Effector memory CD4-positive, alpha-beta T cell (primary cell): ENCODE results near the gene GLI1.

Source experiments
- DNase-seq, 3 donors: peaks; one replicate each; pipeline ENCODE4 v3.0.0-alpha.2; 2020
- H3K27ac ChIP-seq: 2 replicates; pipeline ENCODE4 v1.7.0; 2013; ENCODE audit warnings: mild to moderate bottlenecking, low read length, moderate library complexity; ENCODE audit not compliant: insufficient read depth, poor library complexity, severe bottlenecking
- H3K27me3 ChIP-seq: replicated peaks from 2 replicates; pipeline ENCODE4 v1.7.0; 2013; ENCODE audit warnings: mild to moderate bottlenecking, low read length; ENCODE audit not compliant: insufficient read depth, control insufficient read depth, poor library complexity, severe bottlenecking
- H3K36me3 ChIP-seq: 2 replicates; pipeline ENCODE4 v1.7.0; 2013; ENCODE audit warnings: mild to moderate bottlenecking, low read length, moderate library complexity; ENCODE audit not compliant: control insufficient read depth, insufficient read depth
- H3K4me1 ChIP-seq: 2 replicates; pipeline ENCODE4 v1.7.0; 2013; ENCODE audit warnings: low read length, mild to moderate bottlenecking; ENCODE audit not compliant: control insufficient read depth, insufficient read depth, poor library complexity, severe bottlenecking
- H3K4me3 ChIP-seq: 2 replicates; pipeline ENCODE4 v1.7.0; 2013; ENCODE audit warnings: low read length, low read depth, mild to moderate bottlenecking; ENCODE audit not compliant: insufficient read depth, poor library complexity, severe bottlenecking
- H3K9me3 ChIP-seq: 2 replicates; pipeline ENCODE4 v1.7.0; 2013; ENCODE audit warnings: mild to moderate bottlenecking, low read length, moderate library complexity; ENCODE audit not compliant: control insufficient read depth

Gene GLI1

DNA sequence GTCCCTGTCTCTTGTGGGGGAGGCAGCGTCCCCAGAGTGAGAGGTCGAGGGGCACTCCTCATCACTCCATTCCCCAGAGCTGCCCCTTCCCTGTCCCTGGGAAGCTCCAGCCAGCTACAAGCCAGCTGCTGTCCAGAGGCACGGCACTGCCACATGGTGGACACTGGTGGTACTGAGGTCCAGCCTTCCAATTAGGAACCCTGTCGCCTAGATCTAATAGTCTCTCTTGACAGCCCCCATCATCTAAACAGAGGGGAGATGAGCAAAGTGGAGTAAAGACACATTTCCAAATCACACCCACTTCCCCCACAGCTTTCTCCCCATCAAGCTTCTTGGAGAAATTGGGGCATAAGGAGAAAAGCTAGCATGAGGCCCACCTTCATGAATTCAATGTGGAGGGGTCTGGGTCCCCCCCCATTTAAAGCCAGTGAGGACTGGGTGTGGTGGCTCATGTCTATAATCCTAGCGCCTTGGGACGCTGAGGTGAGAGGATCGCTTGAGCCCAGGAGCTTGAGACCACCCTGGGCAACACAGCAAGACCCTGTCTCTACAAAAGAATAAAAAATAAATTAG is 6.6 kb upstream of the GLI1 start:
- Histone ChIP-seq H3K27ac (no peak overlapping the region), H3K9me3 (no peaks in the 10 kb centered on the region), H3K4me3 (no peak overlapping the region), H3K36me3 (no peaks in the 10 kb centered on the region), H3K4me1 (no peaks in the 10 kb centered on the region), H3K27me3 (no peaks in the 10 kb centered on the region)
- DNase-seq, result no peak

GRCh38 chr12:57454213-57454565 is 5.4 kb upstream of the GLI1 start:
- Histone ChIP-seq H3K36me3 (no peaks in the 10 kb centered on the region), H3K4me3 (no peak overlapping the region), H3K27ac (no peak overlapping the region), H3K4me1 (peaks cover 7% of the 10 kb centered on the region), H3K9me3 (no peaks in the 10 kb centered on the region), H3K27me3 (no peaks in the 10 kb centered on the region)
- no peak for DNase-seq

DNA sequence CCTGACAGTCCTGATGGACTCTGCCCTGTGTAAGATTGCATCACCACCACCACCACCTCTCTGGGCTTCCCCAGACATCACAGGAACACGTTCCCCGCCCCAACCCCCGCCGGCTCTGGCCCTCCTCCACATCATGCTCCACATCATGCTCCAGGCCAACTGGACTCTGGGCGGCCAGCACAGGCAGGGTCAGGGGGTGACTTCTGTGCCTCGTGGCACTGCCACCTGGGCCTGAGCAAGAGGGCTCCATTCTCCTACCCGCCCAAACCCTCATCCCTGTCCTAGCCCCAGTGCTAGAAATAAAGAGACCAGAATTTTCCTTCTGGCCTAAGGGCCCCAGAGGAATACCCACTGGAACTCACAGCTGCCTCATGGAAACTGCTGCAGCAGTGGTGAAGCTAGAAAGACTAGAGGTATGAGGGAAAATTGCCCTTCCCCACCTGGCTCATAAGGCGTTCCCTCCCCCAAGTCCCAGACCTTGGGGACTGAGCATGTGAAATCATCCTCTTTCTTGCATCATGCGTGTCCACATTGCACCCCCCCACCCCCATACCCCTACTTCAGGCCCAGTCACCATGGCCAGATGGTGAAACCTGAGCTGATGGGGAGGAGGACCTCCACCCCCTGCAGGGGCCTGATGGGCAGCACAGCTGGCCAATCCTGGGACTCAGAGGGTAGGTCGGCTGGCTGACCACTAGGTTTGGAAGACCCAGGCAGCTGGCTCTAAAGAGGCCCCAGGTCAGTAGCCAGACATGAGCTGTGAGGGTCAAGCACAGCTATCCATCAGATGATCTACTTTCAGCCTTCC is 4.8 kb upstream of the GLI1 start, which contains the start of gene INHBE:
INHBE (plus strand) TSS at position 742 of the 808 bp plus-strand sequence. CDS start 230 bp downstream, outside the sequence.
- H3K4me1 ChIP-seq, result peaks cover 8% of the 10 kb centered on the region
- no peaks in the 10 kb centered on the region for H3K27me3 ChIP-seq
- no peaks in the 10 kb centered on the region for H3K9me3 ChIP-seq
- no peak within 1 kb of the TSS for H3K4me3 ChIP-seq
- H3K36me3 ChIP-seq, result no peaks in the 10 kb centered on the region
- no peak for DNase-seq
- no peak within 1 kb of the TSS for H3K27ac ChIP-seq

GRCh38 chr12:57455374-57456144 is 4.0 kb upstream of the GLI1 start:
- H3K9me3 ChIP-seq, result no peaks in the 10 kb centered on the region
- H3K36me3 ChIP-seq, result no peaks in the 10 kb centered on the region
- no peak overlapping the region for H3K27ac ChIP-seq
- H3K27me3 ChIP-seq, result peaks cover 2% of the 10 kb centered on the region
- H3K4me3 ChIP-seq, result no peak overlapping the region
- no peak for DNase-seq
- H3K4me1 ChIP-seq, result peaks cover 16% of the 10 kb centered on the region

- H3K27me3 ChIP-seq, result peaks cover 8% of the 10 kb centered on the region
- H3K4me1 ChIP-seq, result peaks cover 22% of the 10 kb centered on the region
- H3K36me3 ChIP-seq, result no peaks in the 10 kb centered on the region
- no peak overlapping the region for H3K4me3 ChIP-seq
- no peak overlapping the region for H3K27ac ChIP-seq
- DNase-seq, result no peak
- no peaks in the 10 kb centered on the region for H3K9me3 ChIP-seq
These were observed 3.4 kb upstream of the GLI1 start for GRCh38 chr12:57456145-57456700.

DNA sequence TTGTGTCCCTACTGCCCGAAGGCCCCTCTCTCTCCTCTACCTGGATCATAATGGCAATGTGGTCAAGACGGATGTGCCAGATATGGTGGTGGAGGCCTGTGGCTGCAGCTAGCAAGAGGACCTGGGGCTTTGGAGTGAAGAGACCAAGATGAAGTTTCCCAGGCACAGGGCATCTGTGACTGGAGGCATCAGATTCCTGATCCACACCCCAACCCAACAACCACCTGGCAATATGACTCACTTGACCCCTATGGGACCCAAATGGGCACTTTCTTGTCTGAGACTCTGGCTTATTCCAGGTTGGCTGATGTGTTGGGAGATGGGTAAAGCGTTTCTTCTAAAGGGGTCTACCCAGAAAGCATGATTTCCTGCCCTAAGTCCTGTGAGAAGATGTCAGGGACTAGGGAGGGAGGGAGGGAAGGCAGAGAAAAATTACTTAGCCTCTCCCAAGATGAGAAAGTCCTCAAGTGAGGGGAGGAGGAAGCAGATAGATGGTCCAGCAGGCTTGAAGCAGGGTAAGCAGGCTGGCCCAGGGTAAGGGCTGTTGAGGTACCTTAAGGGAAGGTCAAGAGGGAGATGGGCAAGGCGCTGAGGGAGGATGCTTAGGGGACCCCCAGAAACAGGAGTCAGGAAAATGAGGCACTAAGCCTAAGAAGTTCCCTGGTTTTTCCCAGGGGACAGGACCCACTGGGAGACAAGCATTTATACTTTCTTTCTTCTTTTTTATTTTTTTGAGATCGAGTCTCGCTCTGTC is 2.7 kb upstream of the GLI1 start:
- Histone ChIP-seq H3K4me3 (no peak overlapping the region), H3K9me3 (no peaks in the 10 kb centered on the region), H3K36me3 (no peaks in the 10 kb centered on the region), H3K27ac (no peak overlapping the region), H3K4me1 (peaks cover 29% of the 10 kb centered on the region), H3K27me3 (peaks cover 8% of the 10 kb centered on the region)
- DNase-seq, result no peak

GRCh38 chr12:57458665-57459054 is 925 bp upstream of the GLI1 start:
- H3K4me1 ChIP-seq, result peaks cover 35% of the 10 kb centered on the region

GRCh38 chr12:57459055-57459749 is 383 bp upstream of the GLI1 start:
- peak overlapping the region; percentile 68 for H3K4me3 ChIP-seq
- H3K27me3 ChIP-seq, result peaks cover 8% of the 10 kb centered on the region
- H3K36me3 ChIP-seq, result no peaks in the 10 kb centered on the region
- peak overlapping the region; percentile 65 for H3K27ac ChIP-seq
- DNase-seq, result peak; percentile 77 to 84 (median 83)
- H3K9me3 ChIP-seq, result no peaks in the 10 kb centered on the region
- peaks cover 35% of the 10 kb centered on the region for H3K4me1 ChIP-seq

More at GRCh38 chr12:57458665-57459054, 925 bp upstream of the GLI1 start:
- Histone ChIP-seq H3K9me3 (no peaks in the 10 kb centered on the region), H3K36me3 (no peaks in the 10 kb centered on the region), H3K27me3 (peaks cover 8% of the 10 kb centered on the region), H3K27ac (peak overlapping the region; percentile 65), H3K4me3 (peak overlapping the region; percentile 68)
- DNase-seq, result no peak

DNA sequence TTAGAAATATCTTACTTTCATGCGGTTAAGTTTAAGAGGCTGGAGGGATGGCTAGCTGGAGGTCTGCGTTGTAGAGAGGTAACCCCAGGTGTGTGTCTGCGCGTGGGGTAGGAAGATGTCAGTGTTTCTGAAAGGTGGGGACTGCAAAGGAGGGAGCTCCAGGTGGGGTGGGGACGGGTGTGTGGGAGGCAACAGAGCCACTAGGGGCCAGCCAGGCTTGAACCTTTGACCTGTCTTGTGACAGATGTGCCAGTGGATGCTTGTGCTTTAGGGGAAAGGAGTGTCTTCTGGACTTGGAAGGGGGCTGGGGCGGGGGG is 841 bp downstream of the GLI1 start:
- no peak for DNase-seq
- Histone ChIP-seq H3K9me3 (no peaks in the 10 kb centered on the region), H3K27ac (no peak overlapping the region), H3K36me3 (no peaks in the 10 kb centered on the region), H3K4me3 (peak overlapping the region; percentile 68), H3K27me3 (peaks cover 8% of the 10 kb centered on the region), H3K4me1 (peaks cover 35% of the 10 kb centered on the region)
